NCI-H2029 (cell line): ENCODE results near the gene MRTFB.
"Not testable (repeated sequence)": the region's sequence is repeated elsewhere in the genome, so short reads cannot be mapped to it uniquely, and the experiment has no call there.

Experiments used
- DNase-seq: peaks from one replicate; lab custom pipeline; 2025; lab: John Stamatoyannopoulos, UW

The MRTFB gene

DNA sequence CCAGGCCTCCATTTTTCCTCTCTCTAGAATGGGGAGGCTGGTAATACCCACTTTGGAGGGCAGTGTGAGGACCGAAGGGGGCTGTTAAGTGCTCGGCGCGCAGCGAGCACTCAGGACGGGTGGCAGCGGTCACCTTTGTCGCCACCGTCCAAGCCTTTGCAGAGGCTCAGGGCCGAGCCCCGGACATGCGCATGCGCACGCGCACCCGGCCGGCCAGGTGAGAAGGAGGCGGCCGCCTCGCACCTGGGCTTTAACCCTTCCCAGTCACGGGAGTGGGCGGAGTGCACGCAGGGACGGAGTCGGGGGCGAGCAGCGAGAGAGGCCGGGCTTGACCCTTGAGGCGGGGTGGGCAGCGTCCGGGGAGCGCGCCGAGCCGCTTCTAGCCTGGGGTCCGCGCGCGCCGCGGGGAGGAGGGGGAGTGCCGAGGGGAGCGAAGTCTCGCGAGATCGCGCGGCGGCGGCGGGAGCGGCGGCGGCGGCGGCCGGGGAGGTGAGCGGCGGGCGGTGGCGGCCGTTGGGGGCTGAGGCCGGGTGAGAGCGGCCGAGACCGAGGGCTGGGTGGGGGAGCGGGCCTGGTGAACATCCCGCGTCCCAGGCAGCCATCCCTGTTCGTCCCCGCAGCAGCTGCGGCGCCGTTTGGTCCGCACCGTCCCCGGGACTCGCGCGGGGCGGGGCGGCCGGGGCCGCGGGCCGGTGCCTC lies at the start of gene MRTFB:
TSS of gene MRTFB (plus strand) at position 443 of the 699 bp plus-strand sequence. CDS start 69,288 bp downstream, outside the sequence.
- peak; percentile 64 for DNase-seq

GRCh38 chr16:14023526-14023925 lies 47.6 kb upstream of the MRTFB start:
- not testable (repeated sequence) for DNase-seq

DNA sequence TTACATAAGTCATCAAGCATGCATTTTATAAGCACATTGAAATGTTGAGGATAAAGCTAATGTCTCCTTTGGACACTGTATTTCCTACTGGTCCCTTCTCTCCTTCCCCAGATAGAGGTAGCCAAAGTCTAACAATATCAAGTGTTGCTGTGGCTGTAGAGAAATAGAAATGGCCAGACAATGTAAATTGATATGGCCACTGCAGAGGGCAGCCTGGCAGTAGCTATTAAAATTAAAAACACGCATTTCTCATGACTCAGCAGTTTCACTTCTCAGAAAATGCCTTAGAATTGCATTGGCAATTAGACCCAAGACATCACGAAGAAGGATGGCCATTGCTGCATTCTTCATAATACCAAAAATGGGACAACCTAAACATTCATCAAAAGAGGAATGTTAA lies 46.8 kb upstream of the MRTFB start:
- DNase-seq = no peak

DNA sequence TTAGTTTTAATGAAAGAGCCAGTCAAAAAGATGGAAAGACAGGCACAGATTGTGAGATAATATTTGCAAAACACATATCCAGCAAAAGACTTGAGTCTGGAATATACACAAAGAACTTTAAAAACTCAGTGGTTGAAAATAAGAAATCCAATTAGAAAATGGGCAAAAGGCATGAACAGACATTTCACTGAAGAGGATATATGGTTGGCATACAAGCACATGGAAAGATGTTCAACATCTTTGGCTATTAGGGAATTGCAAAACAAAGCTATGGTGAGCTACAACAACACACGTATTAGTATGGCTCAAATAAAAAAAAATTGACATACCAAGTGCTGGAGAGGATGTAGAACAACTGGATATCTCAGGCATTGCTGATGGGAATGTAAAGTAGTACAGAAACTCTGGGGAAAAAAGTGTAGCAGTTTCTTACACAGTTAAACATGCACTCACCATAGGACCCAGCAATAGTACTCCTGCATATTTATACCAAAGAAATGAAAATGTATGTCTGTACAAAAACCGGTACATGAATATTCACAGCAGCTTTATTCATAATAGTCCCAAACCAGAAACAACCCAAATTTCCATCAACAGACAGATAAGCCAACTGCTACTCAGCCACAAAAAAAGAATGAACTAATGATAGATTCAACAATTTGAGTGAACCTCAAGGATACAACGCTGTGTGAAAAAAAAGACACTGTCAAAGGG lies 44.4 kb upstream of the MRTFB start:
- no peak for DNase-seq

DNA sequence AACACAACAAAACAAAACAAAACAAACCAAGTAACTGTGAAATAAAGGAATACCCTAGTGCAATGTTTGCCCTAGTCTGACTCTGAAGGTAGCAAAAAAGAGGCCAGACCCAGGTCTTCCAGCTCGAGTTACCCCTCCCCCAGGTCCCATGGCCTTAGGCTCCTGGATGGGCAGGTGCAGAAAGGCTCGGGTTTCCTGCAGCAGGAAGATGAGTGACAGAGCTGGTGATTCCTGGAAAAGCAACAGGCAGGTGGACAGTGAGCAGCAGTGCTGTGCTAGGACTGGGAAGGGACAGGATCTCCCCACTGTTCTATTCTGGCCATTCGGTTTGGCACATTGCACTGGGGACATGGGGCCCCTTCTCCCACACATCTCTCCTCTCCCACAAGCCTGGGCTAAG lies 42.9 kb upstream of the MRTFB start:
- peak; percentile 81 for DNase-seq

- DNase-seq = no peak
These were observed 41.5 kb upstream of the MRTFB start for GRCh38 chr16:14029658-14030057.

- DNase-seq = no peak
These were observed 36.0 kb upstream of the MRTFB start for GRCh38 chr16:14035092-14035491.

DNA sequence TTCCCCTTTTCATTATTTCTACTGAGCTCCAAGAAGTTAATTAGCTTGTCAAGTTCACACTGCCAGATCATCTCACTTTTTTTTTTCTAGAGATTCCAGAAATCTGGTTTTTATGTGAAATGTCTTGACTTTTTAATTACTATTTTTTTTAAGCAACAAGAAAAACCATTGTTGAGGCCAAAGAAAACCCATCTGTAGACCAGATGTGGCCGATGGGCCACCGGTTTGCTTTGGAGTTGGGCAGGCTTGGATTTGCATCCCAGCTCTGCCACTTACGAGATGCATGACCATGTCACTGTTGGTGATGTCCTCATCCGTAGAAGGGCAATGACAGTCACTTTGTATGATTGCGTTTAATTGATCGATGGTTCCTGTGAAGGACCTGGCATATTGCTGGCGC lies 34.2 kb upstream of the MRTFB start:
- no peak for DNase-seq

- DNase-seq = no peak
These were observed 33.2 kb upstream of the MRTFB start for GRCh38 chr16:14037960-14038359.

DNA sequence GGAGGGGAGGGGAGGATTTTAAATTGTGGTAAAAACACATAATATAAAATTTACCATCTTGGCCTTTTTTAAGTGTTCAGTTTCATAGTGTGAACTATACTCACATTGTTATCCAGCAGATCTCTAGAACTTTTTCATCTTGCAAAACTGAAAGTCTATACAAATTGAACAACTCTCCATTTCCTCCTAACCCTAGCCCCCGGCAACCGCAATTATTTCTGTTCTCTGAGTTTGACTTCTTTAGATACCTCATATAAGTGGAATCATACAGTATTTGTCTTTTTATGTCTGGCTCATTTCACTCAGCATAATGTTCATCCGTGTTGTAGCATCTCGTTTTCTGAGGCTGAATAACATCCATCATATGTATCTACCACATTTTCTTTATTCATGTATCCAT lies 30.0 kb upstream of the MRTFB start:
- DNase-seq = no peak

DNA sequence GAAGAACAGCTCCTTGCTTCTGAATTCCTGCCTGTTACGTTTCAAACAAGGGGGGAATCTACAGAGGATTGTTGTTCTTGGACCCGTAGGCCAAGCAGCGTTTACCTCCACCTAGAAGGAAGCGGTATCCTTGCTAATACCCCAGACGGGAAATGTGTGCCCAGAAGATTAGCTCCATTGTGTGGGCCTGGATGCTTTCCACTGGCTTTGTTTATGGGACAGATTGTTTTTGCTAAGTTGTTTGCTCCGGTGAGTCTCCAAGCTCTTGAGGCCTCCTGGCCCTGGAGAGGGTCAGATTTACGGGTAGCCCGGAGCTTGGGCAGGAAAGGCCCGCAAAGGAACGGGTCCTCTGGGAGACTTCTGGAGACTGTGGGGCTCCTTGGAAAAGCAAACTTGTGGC lies 28.4 kb upstream of the MRTFB start:
- no peak for DNase-seq

- no peak for DNase-seq
These were observed 27.8 kb upstream of the MRTFB start for GRCh38 chr16:14043278-14043677.

GRCh38 chr16:14043793-14044192 lies 27.3 kb upstream of the MRTFB start:
- no peak for DNase-seq

- not testable (repeated sequence) for DNase-seq
These were observed 23.8 kb upstream of the MRTFB start for GRCh38 chr16:14047121-14047859.

DNA sequence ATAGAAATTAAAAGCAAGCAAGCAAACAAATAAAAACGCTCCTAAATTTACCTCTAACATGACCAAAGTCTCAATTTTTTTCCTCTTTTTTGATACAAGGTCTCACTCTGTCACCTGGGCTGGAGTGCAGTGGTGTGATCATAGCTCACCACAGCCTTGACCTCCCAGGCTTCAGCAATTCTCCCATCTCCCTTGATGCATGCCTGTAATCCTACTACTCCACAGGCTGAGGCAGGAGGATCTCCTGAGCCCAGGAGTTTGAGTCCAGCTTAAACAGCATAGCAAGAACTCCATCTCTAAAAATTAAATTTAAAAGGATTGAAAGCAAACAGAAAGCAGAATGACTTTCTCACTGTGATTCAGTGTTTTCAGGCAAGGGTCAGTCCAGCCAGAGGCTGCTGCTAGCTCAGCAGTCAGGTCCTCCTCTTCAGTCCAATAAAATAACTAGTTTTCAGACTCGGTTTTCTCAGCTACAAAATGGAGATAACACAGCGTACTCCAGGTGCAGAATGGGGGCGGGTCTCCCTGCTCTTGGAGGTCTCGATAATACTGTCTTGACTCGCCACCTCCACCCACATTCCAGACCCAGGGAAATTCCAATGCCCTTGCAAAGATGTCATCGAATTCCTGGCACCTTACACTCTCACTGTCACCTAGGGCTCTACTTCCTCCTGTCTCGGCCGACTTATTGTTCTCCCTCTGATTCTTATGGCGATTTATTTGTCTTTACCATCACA lies 20.7 kb upstream of the MRTFB start:
- no peak for DNase-seq

GRCh38 chr16:14051103-14051729 lies 19.9 kb upstream of the MRTFB start:
- DNase-seq = no peak

GRCh38 chr16:14056970-14057369 lies 14.1 kb upstream of the MRTFB start:
- no peak for DNase-seq

GRCh38 chr16:14057878-14058382 lies 13.2 kb upstream of the MRTFB start:
- DNase-seq = no peak

- no peak for DNase-seq
These were observed 9.3 kb upstream of the MRTFB start for GRCh38 chr16:14061732-14062259.

DNA sequence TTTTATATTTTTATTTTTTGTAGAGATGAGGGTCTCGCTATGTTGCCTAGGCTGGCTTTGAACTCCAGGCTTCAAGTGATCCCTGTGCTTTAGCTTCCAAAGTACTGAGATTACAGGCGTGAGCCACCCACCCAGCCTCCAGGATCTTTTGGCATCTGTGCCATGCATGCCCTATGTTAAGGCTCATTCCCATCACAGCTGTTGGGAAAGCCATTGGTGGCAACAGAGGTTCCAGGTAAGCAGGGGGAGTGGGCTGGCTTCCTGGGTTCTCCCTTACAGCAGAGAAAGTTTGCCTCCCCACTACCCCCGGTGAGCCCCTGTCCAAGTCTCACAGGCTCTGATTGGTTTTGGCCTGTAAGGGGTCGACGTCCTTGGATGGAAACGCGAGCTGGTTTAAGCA lies 8.9 kb upstream of the MRTFB start:
- no peak for DNase-seq
